DMS 273 (cell line): Measurements from ENCODE around the gene FGF11.
"Not testable (repeated sequence)": the region's sequence is repeated elsewhere in the genome, so short reads cannot be mapped to it uniquely, and the experiment has no call there.

Experiments used
- DNase-seq: peaks from one replicate; lab custom pipeline; 2025; ENCODE audit not compliant: unreplicated experiment; lab: John Stamatoyannopoulos, UW

The FGF11 gene

DNA sequence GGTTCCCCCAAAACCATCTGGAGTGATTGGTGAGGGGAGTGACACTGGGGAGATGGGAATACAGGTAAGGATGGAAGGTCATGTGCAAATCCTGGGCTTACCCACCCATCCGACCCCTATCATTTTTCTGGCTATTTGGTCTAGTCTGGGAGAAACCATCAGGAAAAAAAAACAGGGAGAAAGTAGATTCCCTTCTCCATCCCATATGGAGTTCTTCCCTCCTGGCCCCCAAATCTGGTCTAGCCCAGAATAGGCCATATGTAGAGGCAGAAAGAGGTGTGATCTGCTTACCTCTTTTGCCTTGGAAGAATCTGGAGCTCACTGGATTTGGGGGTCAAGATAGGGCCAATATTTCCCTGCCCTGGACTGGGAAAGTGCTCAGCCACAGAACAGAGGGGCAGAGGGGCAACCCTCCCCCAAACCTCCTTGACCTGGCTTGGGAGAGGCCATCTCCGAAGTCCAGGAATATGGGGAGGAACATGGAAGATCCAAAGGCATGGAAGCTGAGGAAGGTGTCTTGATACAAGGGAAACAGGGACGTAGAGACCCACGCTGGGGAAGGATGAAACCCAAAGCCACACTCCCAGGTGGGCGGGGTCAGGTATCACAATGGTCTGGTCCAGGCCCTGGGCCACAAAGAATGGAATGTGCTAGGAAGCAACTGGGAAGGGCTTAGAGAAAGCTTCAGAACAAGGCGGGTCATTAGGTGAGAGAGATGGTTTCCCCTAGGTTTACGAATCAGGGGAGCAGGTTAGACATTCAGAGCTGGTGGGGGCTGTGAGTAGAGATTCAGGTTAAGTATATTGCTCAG, 21.7 kb downstream of the FGF11 start:
- DNase-seq: no peak

DNA sequence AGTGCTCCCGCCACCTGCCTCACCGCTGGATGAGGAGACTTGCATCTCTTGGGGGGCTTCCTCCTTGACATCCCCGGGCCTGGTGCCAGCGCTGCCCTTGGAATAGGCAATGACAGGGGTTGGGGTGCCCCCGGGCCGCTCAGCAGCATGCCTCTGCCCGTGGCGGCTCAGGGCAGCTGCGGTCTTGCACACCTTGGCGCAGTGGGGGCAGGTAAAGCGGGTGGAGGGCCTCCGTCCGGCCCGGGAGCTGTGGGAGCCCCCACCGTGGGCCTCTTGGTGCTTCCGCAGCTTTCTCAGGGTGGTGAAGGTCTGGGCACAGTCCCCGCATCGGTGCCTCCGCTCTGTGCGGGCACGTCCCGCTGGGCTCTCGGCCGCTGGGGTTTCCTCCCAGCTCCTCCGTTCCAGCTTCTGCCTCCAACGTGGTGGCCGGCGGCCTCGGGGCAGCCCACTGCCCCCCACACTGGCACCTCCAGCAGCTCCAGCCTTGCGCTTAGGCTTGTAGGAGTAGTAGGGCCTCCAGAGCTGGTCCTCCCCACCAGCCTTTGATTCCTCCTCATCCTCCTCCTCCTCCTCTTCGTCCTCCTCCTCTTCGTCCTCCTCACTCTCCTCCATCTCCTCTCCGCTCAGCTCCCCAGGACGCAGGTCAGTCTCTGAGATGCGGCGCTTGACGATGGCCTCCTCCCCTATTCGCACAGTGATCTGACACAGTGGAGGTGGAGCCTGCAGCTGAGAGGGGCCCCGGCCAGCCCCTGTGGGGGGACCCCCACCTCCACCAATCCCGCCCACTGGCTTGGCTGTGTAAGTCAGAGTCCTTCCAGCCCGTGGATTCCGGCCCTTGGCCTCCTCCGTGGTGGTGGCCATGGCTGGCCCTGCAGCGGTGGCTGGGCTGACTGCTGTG, 23.4 kb downstream of the FGF11 start:
- no peak for DNase-seq

- no peak for DNase-seq
These were observed 24.1 kb downstream of the FGF11 start for GRCh38 chr17:7463372-7463846.

DNA sequence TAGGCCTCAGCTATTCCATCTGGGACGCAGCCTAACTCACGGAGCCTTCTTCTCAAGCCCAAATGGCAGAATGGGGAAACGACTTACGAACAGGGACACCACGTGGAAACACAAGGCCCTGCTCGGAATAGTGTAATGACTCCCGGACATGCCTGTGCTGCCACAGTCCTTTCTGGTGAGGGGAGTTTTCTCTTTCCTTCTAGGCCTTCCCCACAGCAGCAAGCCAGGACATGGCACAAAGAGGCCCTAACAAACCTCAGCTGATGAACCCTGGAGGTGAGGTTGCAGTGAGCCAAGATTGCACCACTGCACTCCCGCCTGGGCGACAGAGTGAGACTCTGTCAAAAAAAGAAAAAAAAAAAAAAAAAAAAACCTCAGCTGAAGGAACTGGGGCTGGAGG, 24.8 kb downstream of the FGF11 start:
- DNase-seq: no peak

- no peak for DNase-seq
These were observed 26.4 kb downstream of the FGF11 start for GRCh38 chr17:7465597-7466275.

DNA sequence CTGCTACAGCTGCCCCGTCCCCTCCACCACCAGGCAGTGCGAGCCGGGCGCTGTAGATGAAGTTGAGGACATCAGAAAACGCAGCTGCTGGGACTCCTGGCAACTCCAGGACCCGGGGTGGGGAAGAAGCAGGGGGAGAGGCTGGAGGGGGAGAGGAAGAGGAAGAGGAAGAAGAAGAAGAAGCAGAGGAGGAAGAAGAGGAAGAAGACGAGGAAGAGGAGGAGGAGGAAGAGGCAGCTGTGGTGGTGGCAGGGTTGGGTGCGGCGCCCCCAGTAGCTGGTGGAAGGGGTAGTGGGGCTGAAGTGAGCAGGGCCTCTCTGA, 27.0 kb downstream of the FGF11 start:
- no peak for DNase-seq

GRCh38 chr17:7466639-7467341, 27.5 kb downstream of the FGF11 start:
- peak; percentile 35 for DNase-seq

DNA sequence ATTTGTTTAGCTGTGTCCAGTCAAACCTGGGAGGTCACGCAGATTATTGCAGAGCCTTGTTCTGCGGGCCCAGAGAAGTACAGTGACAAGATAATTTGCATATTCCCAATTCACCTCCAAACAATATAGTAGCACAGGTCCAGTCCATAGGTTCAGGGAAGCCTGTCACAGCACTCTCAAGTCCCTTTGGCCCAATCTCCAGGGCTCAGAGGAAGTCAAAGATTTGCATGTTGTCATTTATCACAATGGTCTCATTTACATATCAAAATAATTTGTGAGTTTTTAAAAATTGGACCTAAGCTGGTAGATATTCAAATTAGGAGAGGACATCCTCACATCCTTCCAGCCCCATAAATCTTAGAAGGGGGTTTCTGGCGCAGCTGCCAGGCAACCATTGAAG, 28.2 kb downstream of the FGF11 start:
- DNase-seq: no peak

GRCh38 chr17:7468290-7468689, 29.0 kb downstream of the FGF11 start:
- no peak for DNase-seq

GRCh38 chr17:7468804-7469389, 29.6 kb downstream of the FGF11 start:
- DNase-seq: no peak

DNA sequence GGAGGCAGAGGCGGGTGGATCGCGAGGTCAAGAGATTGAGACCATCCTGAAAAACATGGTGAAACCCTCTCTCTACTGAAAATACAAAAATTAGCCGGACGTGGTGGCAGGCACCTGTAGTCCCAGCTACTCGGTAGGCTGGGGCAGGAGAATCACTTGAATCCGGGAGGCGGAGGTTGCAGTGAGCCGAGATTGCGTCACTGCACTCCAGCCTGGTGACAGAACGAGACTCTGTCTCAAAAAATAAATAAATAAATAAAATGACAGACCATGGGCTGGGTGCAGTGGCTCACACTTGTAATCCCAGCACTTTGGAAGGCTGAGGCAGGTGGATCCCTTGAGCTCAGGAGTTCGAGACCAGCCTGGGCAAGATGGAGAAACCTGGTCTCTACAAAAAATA, 30.5 kb downstream of the FGF11 start:
- not testable (repeated sequence) for DNase-seq

GRCh38 chr17:7470457-7470973, 31.2 kb downstream of the FGF11 start:
- DNase-seq: not testable (repeated sequence)

GRCh38 chr17:7471729-7472128, 32.4 kb downstream of the FGF11 start:
- no peak for DNase-seq

- not testable (repeated sequence) for DNase-seq
These were observed 35.5 kb downstream of the FGF11 start for GRCh38 chr17:7474767-7475166.

- no peak for DNase-seq
These were observed 36.6 kb downstream of the FGF11 start for GRCh38 chr17:7475764-7476422.

GRCh38 chr17:7476494-7476893, 37.2 kb downstream of the FGF11 start:
- no peak for DNase-seq

- no peak for DNase-seq
These were observed 37.6 kb downstream of the FGF11 start for GRCh38 chr17:7476951-7477350.

DNA sequence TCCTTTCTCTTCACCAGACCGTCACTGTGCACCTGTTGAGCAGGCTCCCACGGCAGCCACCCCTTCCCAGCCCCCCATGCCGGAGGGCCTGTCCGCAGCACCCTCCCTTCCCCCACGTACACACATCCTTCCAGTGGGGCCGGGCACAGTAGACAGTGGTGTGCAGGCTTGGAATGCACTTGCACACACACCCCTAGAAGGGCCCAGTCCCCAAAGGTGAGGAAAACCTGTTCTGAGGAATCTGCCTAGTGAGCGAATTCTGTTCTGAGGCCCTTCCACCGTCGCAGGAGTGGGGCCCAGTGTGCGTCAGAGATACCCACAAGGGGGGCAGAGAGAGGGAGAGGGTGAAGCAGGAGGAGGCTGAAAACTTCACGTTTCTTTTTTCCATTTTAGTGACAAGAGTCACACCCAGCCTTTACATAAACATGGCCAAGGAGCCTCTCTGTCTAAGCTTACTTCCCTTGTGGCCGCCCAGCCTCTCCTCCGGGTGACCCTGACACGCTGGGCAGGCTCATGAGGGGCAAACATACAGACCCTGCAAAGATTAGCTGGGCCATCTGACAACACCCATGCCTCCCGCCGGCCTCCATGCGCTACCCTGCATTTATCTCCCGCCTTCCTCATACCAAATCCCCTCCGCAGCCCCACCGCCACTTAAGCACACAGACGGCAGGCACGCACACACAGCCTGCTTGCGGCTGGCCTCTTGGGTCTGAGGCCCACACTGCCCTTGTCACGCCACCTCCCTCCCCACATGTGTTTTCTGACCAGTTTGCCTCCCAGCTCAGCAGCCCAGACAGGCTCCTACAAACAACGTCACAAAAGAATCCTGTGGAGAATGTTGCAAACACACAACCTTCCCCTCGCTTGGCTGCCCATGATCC, 38.3 kb downstream of the FGF11 start:
- DNase-seq: no peak
